K562 (cell line): Measurements from ENCODE around the gene SLC9A1. TPM values are rescaled to one million over a fixed set of nuclear protein-coding genes. Genes with fewer than 3 reads are reported as not detected.

Experiments used
- FUS ChIP-seq: fragments of 200-400 bp; formaldehyde crosslinking; optimal IDR thresholded peaks from 2 replicates; pipeline ENCODE3; 2017; ENCODE audit warnings: low read depth, low read length
- HDGF ChIP-seq: fragments of 450-650 bp; IDR thresholded peaks from 2 replicates; pipeline ENCODE4 v1.6.1; 2016
- HMG20B ChIP-seq: fragments of 250-450 bp; sonication (Bioruptor Pico); IDR thresholded peaks from 2 replicates; pipeline ENCODE4 v1.5.0; 2021; ENCODE audit warnings: mild to moderate bottlenecking
- MECOM ChIP-seq: fragments of 250-450 bp; sonication (Bioruptor Pico); IDR thresholded peaks from 2 replicates; pipeline ENCODE4 v1.8.0; 2022; ENCODE audit warnings: inconsistent platforms
- NR3C1 ChIP-seq: sonication (generic); formaldehyde crosslinking; IDR thresholded peaks from 2 replicates; pipeline ENCODE4 v1.8.1; 2022; ENCODE audit warnings: missing genetic modification reagents
- PTBP1 ChIP-seq: fragments of 200-400 bp; formaldehyde crosslinking; IDR thresholded peaks from 2 replicates; pipeline ENCODE4 v1.6.1; 2017; ENCODE audit warnings: low read depth, low read length
- SMAD1 ChIP-seq: fragments of 150-350 bp; IDR thresholded peaks from 2 replicates; pipeline ENCODE4 v1.6.1; 2014; ENCODE audit warnings: low read length, low read depth; ENCODE audit not compliant: partially characterized antibody
- SREBF1 ChIP-seq: fragments of 150-350 bp; IDR thresholded peaks from 2 replicates; pipeline ENCODE4 v1.6.1; 2014; ENCODE audit warnings: antibody characterized with exemption, low read depth, low read length, borderline replicate concordance
- TFAM ChIP-seq: fragments of 250-450 bp; sonication (Bioruptor Pico); conservative IDR thresholded peaks from 2 replicates; pipeline ENCODE4 v1.5.0; 2021; ENCODE audit warnings: mild to moderate bottlenecking, moderate library complexity
- ZNF282 ChIP-seq: sonication (generic); formaldehyde crosslinking; IDR thresholded peaks from 2 replicates; pipeline ENCODE4 v1.8.1; 2023; ENCODE audit warnings: missing genetic modification reagents
- ZNF785 ChIP-seq: fragments of 250-450 bp; sonication (Bioruptor Pico); IDR thresholded peaks from 2 replicates; pipeline ENCODE4 v1.4.0; 2020; ENCODE audit warnings: mild to moderate bottlenecking
- polyA plus RNA-seq, 8 experiments: library from polyadenylated mRNA; depleted of rRNA in 4 of 8; stranded (reverse) in 5 of 8; unstranded in 3 of 8; fragments of >200 nt; fragmentation: Nextera tagmentation in 2 of 8; fragmentation: Illumina TruSeq in 1 of 8; extraction: Ambion mirVana in 2 of 8; extraction: Trizol in 1 of 8; gene quantifications; 2 replicates each; pipeline versions ENCODE4 v1.2.1 to v1.2.3, GENCODE V29; 2011 to 2014; ENCODE audit warnings: inconsistent platforms in 1 of 8, missing spikeins in 1 of 8
- total RNA-seq, 7 experiments: library from RNA; depleted of rRNA in 6 of 7; stranded (reverse); fragments of >200 nt in 6 of 7; fragmentation: Illumina TruSeq in 2 of 7; extraction: Trizol in 2 of 7; gene quantifications; 2 replicates each; pipeline versions ENCODE4 v1.2.1 to v1.2.3, GENCODE V29; 2011 to 2021; ENCODE audit warnings: low replicate concordance in 1 of 7
- TF ChIP-seq, protein P1 (sequence below): fragments of 450-650 bp; IDR thresholded peaks from 2 replicates; pipeline ENCODE4 v1.6.1; 2018; ENCODE audit not compliant: partially characterized antibody
- TF ChIP-seq, protein P2 (sequence below): fragments of 450-650 bp; IDR thresholded peaks from 2 replicates; pipeline ENCODE4 v1.6.1; 2016; ENCODE audit warnings: mild to moderate bottlenecking, moderate library complexity
- TF ChIP-seq, protein P3 (sequence below): IDR thresholded peaks from 2 replicates; pipeline ENCODE4 v1.6.1; 2016; ENCODE audit warnings: missing genetic modification characterization, missing compliant biosample characterization

Gene SLC9A1
- total and polyA plus RNA-seq, 9 of the 15 experiments (the other 6 are each of a cell fraction or from before 2014, with no cell fraction given), result 0.59 to 14.4 (median 2.0) TPM

DNA sequence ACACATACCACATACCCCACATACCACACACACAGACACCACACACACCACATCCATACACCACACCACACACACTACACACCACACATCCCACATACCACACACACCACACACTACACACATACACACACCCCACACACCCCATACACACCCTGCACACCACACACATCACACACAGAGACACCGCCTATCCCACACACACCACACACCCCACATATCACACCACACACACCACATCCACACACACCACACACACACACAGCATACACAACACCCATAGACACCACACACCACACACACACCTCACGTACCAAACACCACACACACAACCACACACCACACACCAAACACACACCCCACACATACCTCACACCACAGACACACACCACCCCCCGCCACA, 68.3 kb downstream of the SLC9A1 start (continued):
- no peak for TF ChIP-seq SMAD1
- no peak for TF ChIP-seq TFAM (CRISPR knock-in tag)
- no peak for TF ChIP-seq HMG20B (CRISPR knock-in tag)
- TF ChIP-seq ZNF282 (CRISPR knock-in tag), result no peak
- TF ChIP-seq SREBF1, result no peak
- no peak for TF ChIP-seq NR3C1 (CRISPR knock-in tag)
- no peak for TF ChIP-seq MECOM
- no peak for TF ChIP-seq ZNF785
- no peak for TF ChIP-seq FUS
- no peak for TF ChIP-seq PTBP1
- TF ChIP-seq, protein P1, sequence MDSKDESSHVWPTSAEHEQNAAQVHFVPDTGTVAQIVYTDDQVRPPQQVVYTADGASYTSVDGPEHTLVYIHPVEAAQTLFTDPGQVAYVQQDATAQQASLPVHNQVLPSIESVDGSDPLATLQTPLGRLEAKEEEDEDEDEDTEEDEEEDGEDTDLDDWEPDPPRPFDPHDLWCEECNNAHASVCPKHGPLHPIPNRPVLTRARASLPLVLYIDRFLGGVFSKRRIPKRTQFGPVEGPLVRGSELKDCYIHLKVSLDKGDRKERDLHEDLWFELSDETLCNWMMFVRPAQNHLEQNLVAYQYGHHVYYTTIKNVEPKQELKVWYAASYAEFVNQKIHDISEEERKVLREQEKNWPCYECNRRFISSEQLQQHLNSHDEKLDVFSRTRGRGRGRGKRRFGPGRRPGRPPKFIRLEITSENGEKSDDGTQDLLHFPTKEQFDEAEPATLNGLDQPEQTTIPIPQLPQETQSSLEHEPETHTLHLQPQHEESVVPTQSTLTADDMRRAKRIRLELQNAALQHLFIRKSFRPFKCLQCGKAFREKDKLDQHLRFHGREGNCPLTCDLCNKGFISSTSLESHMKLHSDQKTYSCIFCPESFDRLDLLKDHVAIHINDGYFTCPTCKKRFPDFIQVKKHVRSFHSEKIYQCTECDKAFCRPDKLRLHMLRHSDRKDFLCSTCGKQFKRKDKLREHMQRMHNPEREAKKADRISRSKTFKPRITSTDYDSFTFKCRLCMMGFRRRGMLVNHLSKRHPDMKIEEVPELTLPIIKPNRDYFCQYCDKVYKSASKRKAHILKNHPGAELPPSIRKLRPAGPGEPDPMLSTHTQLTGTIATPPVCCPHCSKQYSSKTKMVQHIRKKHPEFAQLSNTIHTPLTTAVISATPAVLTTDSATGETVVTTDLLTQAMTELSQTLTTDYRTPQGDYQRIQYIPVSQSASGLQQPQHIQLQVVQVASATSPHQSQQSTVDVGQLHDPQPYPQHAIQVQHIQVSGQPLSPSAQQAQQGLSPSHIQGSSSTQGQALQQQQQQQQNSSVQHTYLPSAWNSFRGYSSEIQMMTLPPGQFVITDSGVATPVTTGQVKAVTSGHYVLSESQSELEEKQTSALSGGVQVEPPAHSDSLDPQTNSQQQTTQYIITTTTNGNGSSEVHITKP, result no peak
- TF ChIP-seq, protein P2, sequence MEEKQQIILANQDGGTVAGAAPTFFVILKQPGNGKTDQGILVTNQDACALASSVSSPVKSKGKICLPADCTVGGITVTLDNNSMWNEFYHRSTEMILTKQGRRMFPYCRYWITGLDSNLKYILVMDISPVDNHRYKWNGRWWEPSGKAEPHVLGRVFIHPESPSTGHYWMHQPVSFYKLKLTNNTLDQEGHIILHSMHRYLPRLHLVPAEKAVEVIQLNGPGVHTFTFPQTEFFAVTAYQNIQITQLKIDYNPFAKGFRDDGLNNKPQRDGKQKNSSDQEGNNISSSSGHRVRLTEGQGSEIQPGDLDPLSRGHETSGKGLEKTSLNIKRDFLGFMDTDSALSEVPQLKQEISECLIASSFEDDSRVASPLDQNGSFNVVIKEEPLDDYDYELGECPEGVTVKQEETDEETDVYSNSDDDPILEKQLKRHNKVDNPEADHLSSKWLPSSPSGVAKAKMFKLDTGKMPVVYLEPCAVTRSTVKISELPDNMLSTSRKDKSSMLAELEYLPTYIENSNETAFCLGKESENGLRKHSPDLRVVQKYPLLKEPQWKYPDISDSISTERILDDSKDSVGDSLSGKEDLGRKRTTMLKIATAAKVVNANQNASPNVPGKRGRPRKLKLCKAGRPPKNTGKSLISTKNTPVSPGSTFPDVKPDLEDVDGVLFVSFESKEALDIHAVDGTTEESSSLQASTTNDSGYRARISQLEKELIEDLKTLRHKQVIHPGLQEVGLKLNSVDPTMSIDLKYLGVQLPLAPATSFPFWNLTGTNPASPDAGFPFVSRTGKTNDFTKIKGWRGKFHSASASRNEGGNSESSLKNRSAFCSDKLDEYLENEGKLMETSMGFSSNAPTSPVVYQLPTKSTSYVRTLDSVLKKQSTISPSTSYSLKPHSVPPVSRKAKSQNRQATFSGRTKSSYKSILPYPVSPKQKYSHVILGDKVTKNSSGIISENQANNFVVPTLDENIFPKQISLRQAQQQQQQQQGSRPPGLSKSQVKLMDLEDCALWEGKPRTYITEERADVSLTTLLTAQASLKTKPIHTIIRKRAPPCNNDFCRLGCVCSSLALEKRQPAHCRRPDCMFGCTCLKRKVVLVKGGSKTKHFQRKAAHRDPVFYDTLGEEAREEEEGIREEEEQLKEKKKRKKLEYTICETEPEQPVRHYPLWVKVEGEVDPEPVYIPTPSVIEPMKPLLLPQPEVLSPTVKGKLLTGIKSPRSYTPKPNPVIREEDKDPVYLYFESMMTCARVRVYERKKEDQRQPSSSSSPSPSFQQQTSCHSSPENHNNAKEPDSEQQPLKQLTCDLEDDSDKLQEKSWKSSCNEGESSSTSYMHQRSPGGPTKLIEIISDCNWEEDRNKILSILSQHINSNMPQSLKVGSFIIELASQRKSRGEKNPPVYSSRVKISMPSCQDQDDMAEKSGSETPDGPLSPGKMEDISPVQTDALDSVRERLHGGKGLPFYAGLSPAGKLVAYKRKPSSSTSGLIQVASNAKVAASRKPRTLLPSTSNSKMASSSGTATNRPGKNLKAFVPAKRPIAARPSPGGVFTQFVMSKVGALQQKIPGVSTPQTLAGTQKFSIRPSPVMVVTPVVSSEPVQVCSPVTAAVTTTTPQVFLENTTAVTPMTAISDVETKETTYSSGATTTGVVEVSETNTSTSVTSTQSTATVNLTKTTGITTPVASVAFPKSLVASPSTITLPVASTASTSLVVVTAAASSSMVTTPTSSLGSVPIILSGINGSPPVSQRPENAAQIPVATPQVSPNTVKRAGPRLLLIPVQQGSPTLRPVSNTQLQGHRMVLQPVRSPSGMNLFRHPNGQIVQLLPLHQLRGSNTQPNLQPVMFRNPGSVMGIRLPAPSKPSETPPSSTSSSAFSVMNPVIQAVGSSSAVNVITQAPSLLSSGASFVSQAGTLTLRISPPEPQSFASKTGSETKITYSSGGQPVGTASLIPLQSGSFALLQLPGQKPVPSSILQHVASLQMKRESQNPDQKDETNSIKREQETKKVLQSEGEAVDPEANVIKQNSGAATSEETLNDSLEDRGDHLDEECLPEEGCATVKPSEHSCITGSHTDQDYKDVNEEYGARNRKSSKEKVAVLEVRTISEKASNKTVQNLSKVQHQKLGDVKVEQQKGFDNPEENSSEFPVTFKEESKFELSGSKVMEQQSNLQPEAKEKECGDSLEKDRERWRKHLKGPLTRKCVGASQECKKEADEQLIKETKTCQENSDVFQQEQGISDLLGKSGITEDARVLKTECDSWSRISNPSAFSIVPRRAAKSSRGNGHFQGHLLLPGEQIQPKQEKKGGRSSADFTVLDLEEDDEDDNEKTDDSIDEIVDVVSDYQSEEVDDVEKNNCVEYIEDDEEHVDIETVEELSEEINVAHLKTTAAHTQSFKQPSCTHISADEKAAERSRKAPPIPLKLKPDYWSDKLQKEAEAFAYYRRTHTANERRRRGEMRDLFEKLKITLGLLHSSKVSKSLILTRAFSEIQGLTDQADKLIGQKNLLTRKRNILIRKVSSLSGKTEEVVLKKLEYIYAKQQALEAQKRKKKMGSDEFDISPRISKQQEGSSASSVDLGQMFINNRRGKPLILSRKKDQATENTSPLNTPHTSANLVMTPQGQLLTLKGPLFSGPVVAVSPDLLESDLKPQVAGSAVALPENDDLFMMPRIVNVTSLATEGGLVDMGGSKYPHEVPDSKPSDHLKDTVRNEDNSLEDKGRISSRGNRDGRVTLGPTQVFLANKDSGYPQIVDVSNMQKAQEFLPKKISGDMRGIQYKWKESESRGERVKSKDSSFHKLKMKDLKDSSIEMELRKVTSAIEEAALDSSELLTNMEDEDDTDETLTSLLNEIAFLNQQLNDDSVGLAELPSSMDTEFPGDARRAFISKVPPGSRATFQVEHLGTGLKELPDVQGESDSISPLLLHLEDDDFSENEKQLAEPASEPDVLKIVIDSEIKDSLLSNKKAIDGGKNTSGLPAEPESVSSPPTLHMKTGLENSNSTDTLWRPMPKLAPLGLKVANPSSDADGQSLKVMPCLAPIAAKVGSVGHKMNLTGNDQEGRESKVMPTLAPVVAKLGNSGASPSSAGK, result no peak
- TF ChIP-seq, protein P3, sequence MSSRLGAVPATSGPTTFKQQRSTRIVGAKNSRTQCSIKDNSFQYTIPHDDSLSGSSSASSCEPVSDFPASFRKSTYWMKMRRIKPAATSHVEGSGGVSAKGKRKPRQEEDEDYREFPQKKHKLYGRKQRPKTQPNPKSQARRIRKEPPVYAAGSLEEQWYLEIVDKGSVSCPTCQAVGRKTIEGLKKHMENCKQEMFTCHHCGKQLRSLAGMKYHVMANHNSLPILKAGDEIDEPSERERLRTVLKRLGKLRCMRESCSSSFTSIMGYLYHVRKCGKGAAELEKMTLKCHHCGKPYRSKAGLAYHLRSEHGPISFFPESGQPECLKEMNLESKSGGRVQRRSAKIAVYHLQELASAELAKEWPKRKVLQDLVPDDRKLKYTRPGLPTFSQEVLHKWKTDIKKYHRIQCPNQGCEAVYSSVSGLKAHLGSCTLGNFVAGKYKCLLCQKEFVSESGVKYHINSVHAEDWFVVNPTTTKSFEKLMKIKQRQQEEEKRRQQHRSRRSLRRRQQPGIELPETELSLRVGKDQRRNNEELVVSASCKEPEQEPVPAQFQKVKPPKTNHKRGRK (tag), result no peak
- TF ChIP-seq HDGF, result no peak
